Stimulated activated naive B cell treated with anti-CD40 and anti-IgM and Interleukin-4, amounts not matched to agents 10 μg/mL and 1 μg/mL and 100 μg/mL, for 72 hours (primary cell): Measurements from ENCODE around the gene TEFM.
"Not testable (repeated sequence)": the region's sequence is repeated elsewhere in the genome, so short reads cannot be mapped to it uniquely, and the experiment has no call there.

Experiments used
- ATAC-seq, 2 donors: fragments of 150-1000 bp; cut with Tn5 transposase; replicated peaks; 2 replicates each; pipeline ENCODE4 v1.10.0; 2021; ENCODE audit warnings: moderate library complexity in 1 of 2
- DNase-seq: peaks from one replicate; pipeline ENCODE4 v3.0.0; 2021
- H3K27ac Mint-ChIP-seq: one replicate; pipeline ENCODE4 v1.8.0; 2022; ENCODE audit warnings: mild to moderate bottlenecking, mixed read lengths
- H3K27me3 Mint-ChIP-seq, 2 donors: one replicate each; pipeline ENCODE4 v1.8.0; 2022; ENCODE audit warnings: mixed read lengths in 2 of 2
- H3K36me3 Mint-ChIP-seq, 2 donors: one replicate each; pipeline ENCODE4 v1.8.0; 2022; ENCODE audit warnings: mixed read lengths in 2 of 2, mild to moderate bottlenecking in 1 of 2
- H3K4me1 Mint-ChIP-seq, 2 donors: one replicate each; pipeline ENCODE4 v1.8.0; 2022; ENCODE audit warnings: mixed read lengths in 2 of 2, mild to moderate bottlenecking in 1 of 2
- H3K4me3 Mint-ChIP-seq, 2 donors: one replicate each; pipeline ENCODE4 v1.8.0; 2022; ENCODE audit warnings: mild to moderate bottlenecking in 2 of 2, mixed read lengths in 2 of 2, moderate library complexity in 1 of 2
- H3K9me3 Mint-ChIP-seq, 2 donors: one replicate each; pipeline ENCODE4 v1.8.0; 2022; ENCODE audit warnings: mixed read lengths in 2 of 2, mild to moderate bottlenecking in 1 of 2

TEFM gene

DNA sequence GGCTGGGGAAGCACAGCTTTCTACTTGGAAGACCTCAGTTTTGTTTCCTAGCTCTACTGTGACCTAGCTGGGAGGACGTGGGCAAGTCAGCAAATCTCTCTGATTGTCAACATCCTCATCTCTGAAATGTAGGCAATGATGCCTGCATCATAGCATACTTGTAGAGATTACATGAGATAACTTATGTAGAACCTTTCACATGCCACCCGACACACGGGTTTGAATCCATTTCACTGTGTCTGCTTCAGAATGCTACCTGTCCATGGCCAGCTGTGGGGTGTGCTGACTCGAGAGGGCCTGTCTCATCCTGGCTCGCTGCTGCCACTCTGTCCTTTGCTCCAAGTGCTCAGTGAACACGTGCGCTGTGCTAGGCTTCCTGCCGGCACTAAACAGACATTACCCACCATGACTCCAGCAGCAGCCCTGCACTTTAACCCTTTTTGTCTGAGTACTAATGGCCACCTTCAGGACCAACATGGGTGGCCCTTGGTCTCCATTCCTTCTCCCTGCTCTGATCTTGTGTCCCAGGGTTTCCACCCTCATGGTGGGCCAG, 23.1 kb upstream of the TEFM start:
- Mint-ChIP-seq H3K36me3 (peaks cover 42 to 52% of the 10 kb centered on the region in 2 donors), H3K27ac (no peak overlapping the region)
- DNase-seq, result no peak

DNA sequence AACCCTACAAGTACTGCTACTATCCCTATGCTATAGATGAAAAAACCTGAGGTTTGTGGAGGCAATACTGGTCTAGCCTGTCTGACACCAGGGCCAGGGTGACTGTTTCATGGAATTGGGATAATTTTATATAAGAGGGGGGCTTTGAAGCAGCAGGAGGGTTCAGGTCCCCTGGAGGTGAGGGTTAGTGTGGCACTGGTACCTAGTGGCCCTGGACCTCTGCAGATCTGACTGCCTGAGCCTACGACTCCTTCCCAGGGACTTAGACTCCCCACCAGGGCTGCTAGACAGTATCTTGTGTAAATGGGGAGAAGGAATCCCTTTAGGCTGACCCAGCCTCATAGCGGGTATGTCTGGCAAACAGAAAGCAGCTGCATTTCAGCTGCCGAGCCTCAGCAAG, 22.5 kb upstream of the TEFM start:
- no peaks in the 10 kb centered on the region for H3K9me3 Mint-ChIP-seq
- no peak overlapping the region for H3K27ac Mint-ChIP-seq
- peaks cover 10 to 11% of the 10 kb centered on the region in 2 donors for H3K4me1 Mint-ChIP-seq
- ATAC-seq (no peak), DNase-seq (no peak)
- no peaks in the 10 kb centered on the region for H3K27me3 Mint-ChIP-seq
- no peak overlapping the region for H3K4me3 Mint-ChIP-seq
- H3K36me3 Mint-ChIP-seq, result peaks cover 39 to 52% of the 10 kb centered on the region in 2 donors

More for the DNA sequence above, 23.1 kb upstream of the TEFM start:
- ATAC-seq, result no peak
- Mint-ChIP-seq H3K4me3 (no peak overlapping the region), H3K4me1 (peaks cover 10 to 11% of the 10 kb centered on the region in 2 donors), H3K9me3 (no peaks in the 10 kb centered on the region), H3K27me3 (no peaks in the 10 kb centered on the region)

DNA sequence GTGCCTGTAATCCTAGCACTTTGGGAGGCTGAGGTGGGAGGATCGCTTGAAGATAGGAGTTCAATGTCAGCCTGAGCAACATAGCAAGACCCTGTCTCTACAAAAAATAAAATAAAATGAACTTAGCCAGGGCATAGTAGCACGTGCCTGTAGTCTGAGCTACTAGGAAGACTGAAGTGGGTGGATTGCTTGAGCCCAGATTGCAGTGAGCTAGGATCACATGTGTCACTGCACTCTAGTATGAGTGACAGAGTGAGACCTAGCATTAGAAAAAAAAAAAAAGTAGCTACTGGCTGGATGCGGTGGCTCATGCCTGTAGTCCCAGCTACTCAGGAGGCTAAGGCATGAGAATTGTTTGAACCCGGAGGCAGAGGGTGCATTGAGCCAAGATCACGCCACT, 21.7 kb upstream of the TEFM start:
- Mint-ChIP-seq H3K27me3 (peaks cover 0 to 3% of the 10 kb centered on the region in 2 donors), H3K4me1 (peaks cover 12 to 15% of the 10 kb centered on the region in 2 donors), H3K27ac (no peak overlapping the region), H3K36me3 (peaks cover 39 to 53% of the 10 kb centered on the region in 2 donors), H3K9me3 (no peaks in the 10 kb centered on the region), H3K4me3 (no peak overlapping the region)
- DNase-seq (no peak), ATAC-seq (no peak)

DNA sequence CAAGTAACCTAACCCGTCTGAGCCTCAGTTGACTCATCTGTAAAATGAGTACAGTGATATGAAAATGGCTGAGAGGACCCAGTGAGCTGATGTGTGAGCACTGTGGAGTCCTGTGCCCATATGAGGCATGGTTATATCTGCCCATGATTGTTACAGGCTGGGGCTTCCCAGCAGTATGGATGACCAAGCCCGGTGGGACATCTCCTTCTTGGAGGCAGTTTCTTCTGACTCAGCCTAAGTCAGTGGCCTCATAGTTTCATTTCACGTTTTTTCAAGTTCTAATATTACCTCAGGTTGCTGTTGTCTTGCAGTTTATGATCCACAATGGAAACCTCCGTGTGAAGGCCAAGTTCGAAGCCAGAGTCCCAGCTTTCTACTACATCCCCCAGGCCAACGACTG, 20.5 kb upstream of the TEFM start:
- DNase-seq, result no peak
- Mint-ChIP-seq H3K27ac (no peak overlapping the region), H3K4me3 (no peak overlapping the region), H3K27me3 (peaks cover 0 to 4% of the 10 kb centered on the region in 2 donors), H3K9me3 (no peaks in the 10 kb centered on the region), H3K36me3 (peaks cover 38 to 46% of the 10 kb centered on the region in 2 donors), H3K4me1 (peaks cover 18 to 20% of the 10 kb centered on the region in 2 donors)
- ATAC-seq, result peak in 1 of 2 donors; percentile 24

DNA sequence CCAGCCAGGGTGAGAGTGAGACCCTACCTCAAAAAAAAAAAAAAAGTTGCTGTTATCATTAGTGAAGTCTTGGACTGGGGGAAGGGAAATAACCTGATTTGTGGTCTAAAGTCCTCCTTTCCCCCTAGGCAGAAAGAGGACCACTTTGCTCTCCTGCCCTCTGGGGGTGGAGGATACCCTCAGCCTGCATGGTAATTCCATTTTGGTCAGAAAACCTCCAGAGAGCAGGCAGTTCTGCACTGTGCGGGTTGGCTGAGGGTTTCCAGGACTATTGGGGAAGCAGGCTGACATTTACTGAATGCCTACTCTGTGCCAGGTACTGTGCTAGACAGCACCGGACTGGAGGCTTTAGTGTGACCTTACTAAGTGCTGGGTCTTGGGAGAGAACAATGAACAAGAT, 18.3 kb upstream of the TEFM start:
- Mint-ChIP-seq H3K4me1 (peaks cover 29 to 34% of the 10 kb centered on the region in 2 donors), H3K27ac (no peak overlapping the region), H3K36me3 (peaks cover 28 to 36% of the 10 kb centered on the region in 2 donors), H3K27me3 (peaks cover 0 to 4% of the 10 kb centered on the region in 2 donors), H3K9me3 (no peaks in the 10 kb centered on the region), H3K4me3 (no peak overlapping the region)
- ATAC-seq (no peak), DNase-seq (no peak)

DNA sequence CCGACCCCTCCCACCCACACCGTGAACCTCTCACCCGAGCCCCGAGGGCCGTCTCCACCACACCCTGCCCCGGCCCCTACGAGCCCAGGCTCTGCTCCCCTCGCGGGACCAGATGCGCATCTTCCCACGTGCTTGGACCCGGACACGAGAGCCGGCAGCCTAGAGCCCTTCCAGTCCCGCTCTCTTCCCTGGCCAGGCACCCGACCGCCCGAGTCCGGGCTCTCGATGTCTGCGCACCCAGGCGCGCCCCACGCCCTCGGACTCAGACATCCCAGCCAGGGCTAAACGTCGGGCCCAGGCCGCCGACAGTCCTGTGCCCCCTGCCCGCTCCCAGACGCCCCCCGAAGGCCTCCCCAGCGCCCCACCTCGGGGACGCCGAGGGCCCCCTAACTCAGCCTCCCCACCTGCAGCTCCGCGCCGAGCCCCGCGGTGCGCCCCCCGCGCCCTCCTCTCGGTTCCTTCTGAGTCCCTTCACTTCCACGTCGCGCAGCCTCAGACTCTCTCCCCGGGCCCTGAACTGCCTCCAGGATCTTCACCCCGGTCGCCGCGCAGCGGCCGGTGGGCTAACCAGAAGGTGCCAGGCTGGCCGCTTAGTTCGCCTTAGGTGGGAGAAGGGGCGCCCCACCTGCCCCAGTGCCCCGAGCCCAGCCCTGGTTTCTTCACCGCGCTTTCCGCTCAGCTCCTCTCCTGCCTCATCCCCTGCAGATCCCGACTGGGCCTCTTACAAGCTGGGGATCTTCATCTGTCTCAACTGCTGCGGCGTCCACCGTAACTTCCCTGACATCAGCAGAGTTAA, 16.4 kb upstream of the TEFM start:
- peak overlapping the region; percentile 91 to 92 for H3K4me3 Mint-ChIP-seq
- H3K27ac Mint-ChIP-seq, result peak overlapping the region; percentile 92

DNA sequence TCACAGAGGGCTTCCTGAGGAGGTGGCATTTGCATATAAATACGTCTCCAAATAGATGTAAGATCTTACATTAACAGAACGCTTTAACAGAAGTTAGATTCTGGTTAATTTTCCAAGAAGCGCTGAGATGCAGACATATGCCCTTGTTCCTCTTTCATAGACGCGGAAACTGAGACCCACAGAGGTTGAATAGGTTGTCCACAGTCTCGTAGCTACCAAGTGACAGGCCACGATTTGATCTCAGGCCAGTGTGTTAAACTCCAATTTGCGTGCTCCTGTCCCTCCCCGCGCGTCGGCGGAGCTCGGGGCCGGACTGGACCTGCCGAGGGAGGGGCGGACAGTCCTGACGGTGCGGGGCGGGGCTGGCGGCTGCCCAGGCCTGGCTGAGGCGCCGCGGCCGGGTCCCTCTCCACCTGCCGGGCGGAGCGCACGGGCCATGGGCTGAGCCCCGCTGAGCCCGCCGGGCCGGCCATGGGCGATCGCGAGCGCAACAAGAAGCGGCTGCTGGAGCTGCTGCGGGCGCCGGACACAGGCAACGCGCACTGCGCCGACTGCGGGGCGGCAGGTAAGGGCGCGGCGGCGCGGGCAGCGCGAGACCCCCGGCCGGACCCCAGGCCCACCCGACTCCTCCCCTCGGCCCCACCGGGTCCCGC, 15.6 kb upstream of the TEFM start, which contains the start of gene ADAP2:
ADAP2 (plus strand) TSS at position 402 of the 653 bp plus-strand sequence; CDS start at position 472, 70 bp downstream.
- peaks cover 18 to 24% of the 10 kb centered on the region in 2 donors for H3K36me3 Mint-ChIP-seq
- peaks cover 25 to 30% of the 10 kb centered on the region in 2 donors for H3K4me1 Mint-ChIP-seq
- H3K4me3 Mint-ChIP-seq, result peak within 1 kb of the TSS; percentile 91 to 92
- peak; percentile 80 to 83 for ATAC-seq
- peaks cover 0 to 4% of the 10 kb centered on the region in 2 donors for H3K27me3 Mint-ChIP-seq
- H3K9me3 Mint-ChIP-seq, result no peaks in the 10 kb centered on the region
- H3K27ac Mint-ChIP-seq, result peak within 1 kb of the TSS; percentile 92
- peak; percentile 43 for DNase-seq

More for the DNA sequence above, 16.4 kb upstream of the TEFM start:
- ATAC-seq (peak; percentile 59 to 63), DNase-seq (peak; percentile 27)
- peaks cover 24 to 29% of the 10 kb centered on the region in 2 donors for H3K36me3 Mint-ChIP-seq
- H3K4me1 Mint-ChIP-seq, result peaks cover 29 to 34% of the 10 kb centered on the region in 2 donors
- peaks cover 0 to 4% of the 10 kb centered on the region in 2 donors for H3K27me3 Mint-ChIP-seq
- no peaks in the 10 kb centered on the region for H3K9me3 Mint-ChIP-seq

DNA sequence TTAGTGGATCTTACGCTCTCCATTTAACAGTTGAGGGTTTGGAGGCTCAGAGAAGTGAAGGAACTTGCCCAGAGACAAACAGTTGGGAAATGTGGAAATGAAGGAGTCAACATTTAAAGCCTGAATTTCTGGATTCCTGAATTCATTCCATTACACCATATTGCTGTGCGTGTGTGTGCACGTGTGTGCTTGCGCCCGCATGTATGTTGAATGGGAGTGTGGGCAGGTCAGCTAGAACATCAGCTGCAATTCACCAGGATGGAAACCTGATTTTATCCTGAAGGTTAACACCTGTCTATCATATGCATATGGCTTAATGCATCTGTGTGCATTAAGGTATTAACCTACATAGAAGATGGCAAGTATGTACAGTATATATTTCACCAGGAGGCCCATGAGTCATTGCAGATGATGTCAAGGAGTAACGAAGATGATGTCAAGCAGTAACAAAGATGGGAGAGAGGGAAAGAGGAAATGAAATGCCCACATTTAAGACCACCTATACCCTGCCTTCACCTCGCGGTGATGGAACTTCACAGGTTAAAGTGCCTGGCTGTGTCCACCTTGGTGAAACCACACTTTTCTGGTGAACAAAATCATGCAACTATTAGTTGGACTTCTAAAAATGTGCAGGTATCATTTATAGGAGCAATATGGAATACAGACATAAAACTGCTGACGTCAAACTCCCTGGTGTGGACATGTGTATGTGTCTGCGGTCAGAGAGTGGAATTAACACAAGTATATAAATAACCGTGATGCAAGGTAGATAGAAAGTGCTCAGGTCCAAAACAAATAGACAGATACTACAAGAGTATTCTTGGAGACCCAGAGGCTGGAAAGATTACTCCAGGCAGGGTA, 14.9 kb upstream of the TEFM start:
- Mint-ChIP-seq H3K4me3 (peak overlapping the region; percentile 91), H3K9me3 (no peaks in the 10 kb centered on the region), H3K27me3 (peaks cover 0 to 4% of the 10 kb centered on the region in 2 donors), H3K4me1 (peaks cover 19 to 23% of the 10 kb centered on the region in 2 donors), H3K36me3 (peaks cover 11 to 16% of the 10 kb centered on the region in 2 donors), H3K27ac (peak overlapping the region; percentile 88)
- DNase-seq (no peak), ATAC-seq (no peak)

DNA sequence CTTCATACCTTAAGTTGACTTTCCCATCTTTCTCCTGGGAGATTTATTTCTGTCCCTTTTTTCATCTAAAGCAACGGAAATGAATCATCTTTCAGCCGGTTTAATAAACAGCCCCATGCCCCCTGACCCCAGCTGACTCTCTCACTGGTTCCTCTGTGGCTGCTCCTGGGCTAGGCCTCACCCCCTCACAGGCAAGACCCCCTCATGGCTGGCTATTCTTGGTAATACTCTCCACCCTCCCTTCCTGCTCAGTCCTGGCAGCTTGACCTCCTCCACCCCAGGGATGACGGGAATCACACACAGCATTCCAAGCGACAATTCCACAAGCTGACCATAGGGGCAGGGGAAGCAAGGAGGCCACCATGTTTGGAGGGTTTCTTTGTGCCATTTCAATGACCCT, 14.2 kb upstream of the TEFM start:
- DNase-seq, result no peak
- peaks cover 0 to 4% of the 10 kb centered on the region in 2 donors for H3K27me3 Mint-ChIP-seq
- H3K9me3 Mint-ChIP-seq, result no peaks in the 10 kb centered on the region
- H3K4me3 Mint-ChIP-seq, result no peak overlapping the region
- peaks cover 9 to 11% of the 10 kb centered on the region in 2 donors for H3K36me3 Mint-ChIP-seq
- no peak for ATAC-seq
- H3K4me1 Mint-ChIP-seq, result peaks cover 19 to 23% of the 10 kb centered on the region in 2 donors
- H3K27ac Mint-ChIP-seq, result peak overlapping the region; percentile 25

DNA sequence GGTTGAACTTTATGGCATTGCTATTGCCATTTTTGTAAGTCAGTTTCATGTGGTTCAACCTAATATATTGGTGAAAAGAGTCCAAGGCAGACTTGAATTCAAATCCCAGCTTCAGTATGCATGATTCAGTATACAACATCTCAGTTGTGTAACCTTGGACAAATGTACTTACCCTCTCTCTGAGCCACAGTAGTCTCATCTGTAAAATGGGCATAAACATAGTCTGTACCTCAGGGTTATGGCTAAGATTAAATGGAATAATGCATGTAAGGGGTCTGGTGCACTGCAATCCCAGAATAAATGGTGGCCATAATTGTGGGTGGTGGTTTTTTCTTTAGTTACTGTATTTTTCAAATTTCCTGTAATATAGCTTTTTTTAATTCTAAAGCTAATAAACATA, 11.0 kb upstream of the TEFM start:
- ATAC-seq (no peak), DNase-seq (no peak)
- Mint-ChIP-seq H3K9me3 (no peaks in the 10 kb centered on the region), H3K27ac (no peak overlapping the region), H3K36me3 (no peaks in the 10 kb centered on the region), H3K27me3 (no peaks in the 10 kb centered on the region), H3K4me1 (peaks cover 12 to 16% of the 10 kb centered on the region in 2 donors), H3K4me3 (no peak overlapping the region)

DNA sequence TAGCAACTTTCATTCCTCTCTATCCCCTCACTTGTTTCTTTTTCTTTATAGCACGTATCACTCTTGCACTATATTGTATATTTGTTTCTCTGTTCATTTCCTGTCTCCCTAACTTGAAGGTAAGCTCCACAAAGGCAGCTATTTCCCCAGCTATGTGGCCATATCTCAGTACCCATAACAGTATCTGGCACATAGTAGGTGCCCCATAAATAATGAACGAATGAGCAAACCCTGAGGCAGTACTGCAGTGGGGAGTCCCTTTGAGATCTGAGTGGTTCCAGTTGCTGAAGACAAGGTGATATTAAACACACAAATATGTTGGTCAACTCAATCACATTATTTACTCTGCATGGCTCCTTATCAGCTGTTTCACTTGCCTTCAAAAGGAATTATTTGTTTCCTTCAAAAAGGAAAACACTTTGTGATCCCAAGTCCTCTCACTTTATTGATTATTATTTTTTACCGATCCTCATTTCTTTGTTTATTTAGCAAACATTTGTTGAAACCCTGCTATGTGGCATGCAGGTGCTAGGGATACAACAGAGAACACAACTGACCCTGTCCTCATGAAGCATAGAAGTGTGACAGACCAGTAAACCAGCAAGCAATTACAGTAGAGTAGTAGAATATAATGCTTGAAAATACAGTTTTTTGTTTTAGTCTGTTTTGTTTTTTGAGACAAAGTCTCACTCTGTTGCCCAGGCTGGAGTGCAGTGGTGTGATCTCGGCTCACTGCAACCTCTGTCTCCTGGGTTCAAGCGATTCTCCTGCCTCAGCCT, 10.0 kb upstream of the TEFM start:
- peaks cover 7 to 9% of the 10 kb centered on the region in 2 donors for H3K4me1 Mint-ChIP-seq
- no peak for DNase-seq
- H3K4me3 Mint-ChIP-seq, result no peak overlapping the region
- H3K27me3 Mint-ChIP-seq, result no peaks in the 10 kb centered on the region
- H3K27ac Mint-ChIP-seq, result no peak overlapping the region
- no peaks in the 10 kb centered on the region for H3K9me3 Mint-ChIP-seq
- no peaks in the 10 kb centered on the region for H3K36me3 Mint-ChIP-seq
- no peak for ATAC-seq

DNA sequence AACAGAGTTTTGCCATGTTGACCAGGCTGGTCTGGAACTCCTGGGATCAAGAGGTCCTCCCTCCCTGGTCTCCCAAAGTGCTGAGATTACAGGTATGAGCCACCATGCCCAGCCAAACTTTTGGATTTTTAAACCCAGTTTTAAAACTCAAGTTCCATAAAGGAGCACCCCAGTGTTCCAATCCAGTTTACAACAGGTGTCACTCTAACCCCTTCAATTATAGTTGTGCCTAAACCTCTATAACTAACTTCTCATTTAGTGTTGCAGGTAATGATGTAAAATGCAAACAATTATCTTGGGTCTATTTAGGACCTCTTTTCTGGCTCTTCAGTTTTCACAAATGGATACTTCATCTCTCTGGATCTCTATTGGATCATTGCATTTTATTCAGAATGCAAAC, 7.9 kb upstream of the TEFM start:
- Mint-ChIP-seq H3K27ac (no peak overlapping the region), H3K4me1 (peaks cover 4 to 11% of the 10 kb centered on the region in 2 donors), H3K4me3 (no peak overlapping the region), H3K36me3 (peaks cover 2 to 4% of the 10 kb centered on the region in 2 donors), H3K9me3 (peaks cover 0 to 1% of the 10 kb centered on the region in 2 donors), H3K27me3 (no peaks in the 10 kb centered on the region)
- no peak for ATAC-seq
- no peak for DNase-seq

DNA sequence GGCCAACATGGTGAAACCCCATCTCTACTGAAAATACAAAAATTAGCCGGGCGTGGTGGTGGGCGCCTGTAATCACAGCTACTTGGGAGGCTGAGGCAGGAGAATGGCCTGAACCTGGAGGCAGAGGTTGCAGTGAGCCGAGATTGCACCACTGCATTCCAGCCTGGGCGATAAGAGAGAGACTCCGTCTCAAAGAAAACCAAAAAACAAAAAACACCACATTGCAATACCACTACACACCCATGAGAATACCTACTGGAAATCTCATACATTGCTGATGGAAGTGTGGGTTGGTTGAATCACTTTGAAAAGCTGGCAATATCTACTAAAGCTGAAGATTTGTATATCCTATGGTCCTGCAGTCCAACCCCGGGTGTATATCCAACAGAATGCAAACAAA, 4.1 kb upstream of the TEFM start:
- peaks cover 19 to 36% of the 10 kb centered on the region in 2 donors for H3K4me1 Mint-ChIP-seq
- ATAC-seq, result not testable (repeated sequence)
- peaks cover 4 to 12% of the 10 kb centered on the region in 2 donors for H3K36me3 Mint-ChIP-seq

More for the DNA sequence above, 4.1 kb upstream of the TEFM start:
- not testable (repeated sequence) for DNase-seq, H3K4me3 Mint-ChIP-seq, H3K9me3 Mint-ChIP-seq, H3K27ac Mint-ChIP-seq, H3K27me3 Mint-ChIP-seq
